CD14-positive monocyte (primary cell): ENCODE results near the gene CPNE9. TPM values are rescaled to one million over a fixed set of nuclear protein-coding genes. Genes with fewer than 3 reads are reported as not detected.

Source experiments
- DNase-seq, 3 donors: peaks; one replicate each; pipeline ENCODE4 v3.0.0-alpha.2; 2011 to 2022
- H2AFZ ChIP-seq: 2 replicates; pipeline ENCODE4 v1.6.0; 2012; ENCODE audit warnings: mild to moderate bottlenecking, low read depth, low read length, inconsistent platforms; ENCODE audit not compliant: insufficient read depth, poor library complexity, severe bottlenecking
- H3K27ac ChIP-seq, 2 donors: 1 replicate in 1 of 2; 2 replicates in 1 of 2; pipeline ENCODE4 v1.5.1; 2012 to 2013; ENCODE audit warnings: low read length in 2 of 2, control low read depth in 1 of 2, inconsistent platforms in 1 of 2, low read depth in 1 of 2, mild to moderate bottlenecking in 1 of 2
- H3K27me3 ChIP-seq, 2 donors: one replicate each; pipeline versions ENCODE4 v1.6.0 to v1.6.1; 2011 to 2013; ENCODE audit warnings: low read length in 2 of 2; ENCODE audit not compliant: control insufficient read depth in 2 of 2, insufficient read depth in 2 of 2
- H3K36me3 ChIP-seq, 2 donors: replicated peaks in 1 of 2; 1 replicate in 1 of 2; 2 replicates in 1 of 2; pipeline versions ENCODE4 v1.5.1 to v1.6.1; 2012 to 2013; ENCODE audit warnings: low read length in 2 of 2, control low read depth in 1 of 2, inconsistent platforms in 1 of 2, mild to moderate bottlenecking in 1 of 2; ENCODE audit not compliant: insufficient read depth in 2 of 2, control insufficient read depth in 1 of 2
- H3K4me1 ChIP-seq, 2 donors: 1 replicate in 1 of 2; 2 replicates in 1 of 2; pipeline versions ENCODE4 v1.5.1 to v1.6.1; 2012 to 2013; ENCODE audit warnings: low read length in 2 of 2, control low read depth in 1 of 2, inconsistent platforms in 1 of 2, mild to moderate bottlenecking in 1 of 2, moderate library complexity in 1 of 2; ENCODE audit not compliant: insufficient read depth in 2 of 2, control insufficient read depth in 1 of 2
- H3K4me2 ChIP-seq: replicated peaks from 2 replicates; pipeline ENCODE3; 2012; ENCODE audit warnings: low read length, moderate library complexity, mild to moderate bottlenecking; ENCODE audit not compliant: poor library complexity, severe bottlenecking; ENCODE audit errors: extremely low read depth
- H3K4me3 ChIP-seq, 3 experiments: fragments of 200-600 bp in 1 of 3; sonication (generic) in 1 of 3; replicated peaks in 1 of 3; 1 replicate in 2 of 3; 2 replicates in 1 of 3; pipeline ENCODE4 v1.5.1; 2011 to 2013; ENCODE audit warnings: low read length in 3 of 3, mild to moderate bottlenecking in 3 of 3, control low read depth in 2 of 3, low read depth in 2 of 3, inconsistent platforms in 1 of 3, moderate library complexity in 1 of 3
- H3K79me2 ChIP-seq: 2 replicates; pipeline ENCODE4 v1.6.0; 2012; ENCODE audit warnings: mild to moderate bottlenecking, control low read depth, inconsistent platforms, low read length, moderate library complexity; ENCODE audit not compliant: insufficient read depth
- H3K9ac ChIP-seq: 2 replicates; pipeline ENCODE4 v1.6.0; 2017; ENCODE audit warnings: low read length, mild to moderate bottlenecking; ENCODE audit not compliant: insufficient read depth, poor library complexity, severe bottlenecking
- H3K9me3 ChIP-seq, 2 donors: replicated peaks in 1 of 2; 1 replicate in 1 of 2; 2 replicates in 1 of 2; pipeline versions ENCODE4 v1.5.1 to v1.6.1; 2012 to 2013; ENCODE audit warnings: low read length in 2 of 2, control low read depth in 1 of 2; ENCODE audit not compliant: control insufficient read depth in 1 of 2, insufficient read depth in 1 of 2
- H4K20me1 ChIP-seq: 2 replicates; pipeline ENCODE4 v1.6.0; 2012; ENCODE audit warnings: mild to moderate bottlenecking, low read length, control low read depth, moderate library complexity; ENCODE audit not compliant: insufficient read depth
- H3K27ac Mint-ChIP-seq, 7 donors: one replicate each; pipeline ENCODE4 v1.8.0; 2020; ENCODE audit warnings: mild to moderate bottlenecking in 7 of 7, mixed read lengths in 7 of 7, moderate library complexity in 6 of 7, inconsistent platforms in 2 of 7
- H3K27me3 Mint-ChIP-seq, 3 donors: one replicate each; pipeline ENCODE4 v1.8.0; 2021 to 2022; ENCODE audit warnings: low read depth in 3 of 3, mild to moderate bottlenecking in 3 of 3, mixed read lengths in 3 of 3, moderate library complexity in 3 of 3, inconsistent platforms in 1 of 3
- H3K36me3 Mint-ChIP-seq, 2 donors: one replicate each; pipeline ENCODE4 v1.8.0; 2020; ENCODE audit warnings: mixed read lengths in 2 of 2, inconsistent platforms in 1 of 2, mild to moderate bottlenecking in 1 of 2
- H3K4me1 Mint-ChIP-seq: one replicate; pipeline ENCODE4 v1.8.0; 2020; ENCODE audit warnings: mild to moderate bottlenecking, mixed read lengths
- H3K4me3 Mint-ChIP-seq, 2 donors: one replicate each; pipeline ENCODE4 v1.8.0; 2020; ENCODE audit warnings: mild to moderate bottlenecking in 2 of 2, mixed read lengths in 2 of 2, moderate library complexity in 1 of 2
- H3K9me3 Mint-ChIP-seq, 7 donors: one replicate each; pipeline ENCODE4 v1.8.0; 2020 to 2022; ENCODE audit warnings: mixed read lengths in 7 of 7, mild to moderate bottlenecking in 6 of 7, moderate library complexity in 6 of 7, inconsistent platforms in 2 of 7
- CTCF ChIP-seq: fragments of 200-600 bp; IDR thresholded peaks from one replicate; pipeline ENCODE4 v1.8.0; 2022; ENCODE audit warnings: antibody characterized with exemption, mild to moderate bottlenecking
- WGBS: methylation state at CpG from one replicate; pipeline ENCODE4 v1.1.5; 2013; ENCODE audit warnings: missing lambda C conversion rate; ENCODE audit not compliant: insufficient coverage; 5-methylcytosine and 5-hydroxymethylcytosine counted together
- intact Hi-C, 2 donors: fragments of 100-400 bp; cut with micrococcal nuclease; formaldehyde crosslinking; loops; one replicate each; pipeline versions ENCODE4 v1.15.0 to v1.15.1; 2023
- polyA plus RNA-seq, 3 donors: library from polyadenylated mRNA; depleted of rRNA in 1 of 3; unstranded in 2 of 3; stranded (reverse) in 1 of 3; fragments of 300-500 nt in 2 of 3; fragments of >200 nt in 1 of 3; fragmentation: Illumina TruSeq in 2 of 3; gene quantifications; 1 replicate in 2 of 3; 2 replicates in 1 of 3; pipeline ENCODE4 v1.2.3, GENCODE V29; 2012 to 2021

Gene CPNE9
- polyA plus RNA-seq, 3 donors = 0.51 to 0.55 TPM; not detected in 1

GRCh38 chr3:9744162-9744561 lies 40.5 kb downstream of the CPNE9 start:
- H3K9ac ChIP-seq = no peak overlapping the region
- peaks cover 4 to 6% of the 10 kb centered on the region in 2 donors for H3K4me1 ChIP-seq
- no peak overlapping the region for H3K27ac ChIP-seq
- H3K4me2 ChIP-seq = no peak overlapping the region
- no peak overlapping the region for H3K4me3 Mint-ChIP-seq
- H3K9me3 ChIP-seq = no peaks in the 10 kb centered on the region
- intact Hi-C loops = no loop called here
- H2AFZ ChIP-seq = no peak overlapping the region
- H3K4me3 ChIP-seq = no peak overlapping the region
- H3K36me3 ChIP-seq = peaks cover 93 to 95% of the 10 kb centered on the region in 2 donors
- DNase-seq = no peak
- H3K27ac Mint-ChIP-seq = peak overlapping the region in 3 of 7 donors; percentile 14 to 67 (median 23)
- H3K79me2 ChIP-seq = peaks cover 8% of the 10 kb centered on the region
- TF ChIP-seq CTCF = no peak
- H3K9me3 Mint-ChIP-seq = no peaks in the 10 kb centered on the region
- peaks cover 32% of the 10 kb centered on the region for H4K20me1 ChIP-seq
- WGBS = 96% methylated on average over 8 of the region's 13 CpGs
- peaks cover 0 to 2% (median 0%) of the 10 kb centered on the region in 3 donors for H3K27me3 Mint-ChIP-seq
- peaks cover 94 to 97% of the 10 kb centered on the region in 2 donors for H3K36me3 Mint-ChIP-seq
- peaks cover 4% of the 10 kb centered on the region for H3K4me1 Mint-ChIP-seq
- H3K27me3 ChIP-seq = no peaks in the 10 kb centered on the region

- peaks cover 79 to 82% of the 10 kb centered on the region in 2 donors for H3K36me3 ChIP-seq
- no peak overlapping the region for H3K27ac ChIP-seq
- no peak overlapping the region for H2AFZ ChIP-seq
- H3K4me2 ChIP-seq = no peak overlapping the region
- H3K27me3 Mint-ChIP-seq = peaks cover 0 to 2% (median 0%) of the 10 kb centered on the region in 3 donors
- 93% methylated on average over 7 of the region's 12 CpGs for WGBS
- H3K4me1 ChIP-seq = peaks cover 11 to 14% of the 10 kb centered on the region in 2 donors
- H3K27ac Mint-ChIP-seq = no peak overlapping the region
- no peaks in the 10 kb centered on the region for H3K9me3 Mint-ChIP-seq
- H3K27me3 ChIP-seq = no peaks in the 10 kb centered on the region
- no peak for TF ChIP-seq CTCF
- intact Hi-C loops = no loop called here
- no peak overlapping the region for H3K4me3 Mint-ChIP-seq
- H3K4me1 Mint-ChIP-seq = peaks cover 13% of the 10 kb centered on the region
- H3K9ac ChIP-seq = no peak overlapping the region
- H3K36me3 Mint-ChIP-seq = peaks cover 81 to 83% of the 10 kb centered on the region in 2 donors
- H3K9me3 ChIP-seq = no peaks in the 10 kb centered on the region
- H4K20me1 ChIP-seq = peaks cover 22% of the 10 kb centered on the region
- DNase-seq = no peak
- peaks cover 4% of the 10 kb centered on the region for H3K79me2 ChIP-seq
- no peak overlapping the region for H3K4me3 ChIP-seq
Observed at GRCh38 chr3:9745521-9745920, 41.9 kb downstream of the CPNE9 start.
